ENCODE measurements around the gene DUSP16. TPM values are rescaled to one million over a fixed set of nuclear protein-coding genes. Genes with fewer than 3 reads are reported as not detected.
A peak's percentile ranks its signal among the peaks of the same experiment; 100 is the strongest.
"Not testable (repeated sequence)": the region's sequence is repeated elsewhere in the genome, so short reads cannot be mapped to it uniquely, and the experiment has no call there.

Gene DUSP16
- total RNA-seq, 4 donors from 2014 or later, result 16.2 to 23.2 (median 19.1) TPM

- 67 to 68% methylated on average over 6 of the region's 6 CpGs for WGBS, 2 donors
- Histone ChIP-seq H3K4me1 (peaks cover 0 to 12% (median 8%) of the 10 kb centered on the region in 4 donors), H3K27me3 (no peaks in the 10 kb centered on the region), H3K27ac (no peak overlapping the region), H3K9me3 (no peaks in the 10 kb centered on the region), H3K36me3 (peaks cover 0 to 4% (median 0%) of the 10 kb centered on the region in 3 donors), H3K4me3 (no peak overlapping the region)
- TF ChIP-seq, protein P1, sequence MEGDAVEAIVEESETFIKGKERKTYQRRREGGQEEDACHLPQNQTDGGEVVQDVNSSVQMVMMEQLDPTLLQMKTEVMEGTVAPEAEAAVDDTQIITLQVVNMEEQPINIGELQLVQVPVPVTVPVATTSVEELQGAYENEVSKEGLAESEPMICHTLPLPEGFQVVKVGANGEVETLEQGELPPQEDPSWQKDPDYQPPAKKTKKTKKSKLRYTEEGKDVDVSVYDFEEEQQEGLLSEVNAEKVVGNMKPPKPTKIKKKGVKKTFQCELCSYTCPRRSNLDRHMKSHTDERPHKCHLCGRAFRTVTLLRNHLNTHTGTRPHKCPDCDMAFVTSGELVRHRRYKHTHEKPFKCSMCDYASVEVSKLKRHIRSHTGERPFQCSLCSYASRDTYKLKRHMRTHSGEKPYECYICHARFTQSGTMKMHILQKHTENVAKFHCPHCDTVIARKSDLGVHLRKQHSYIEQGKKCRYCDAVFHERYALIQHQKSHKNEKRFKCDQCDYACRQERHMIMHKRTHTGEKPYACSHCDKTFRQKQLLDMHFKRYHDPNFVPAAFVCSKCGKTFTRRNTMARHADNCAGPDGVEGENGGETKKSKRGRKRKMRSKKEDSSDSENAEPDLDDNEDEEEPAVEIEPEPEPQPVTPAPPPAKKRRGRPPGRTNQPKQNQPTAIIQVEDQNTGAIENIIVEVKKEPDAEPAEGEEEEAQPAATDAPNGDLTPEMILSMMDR (IDR thresholded peaks at IDR 0.05), result no peak
- no peak for TF ChIP-seq EP300 (IDR thresholded peaks at IDR 0.05)
- no peak for TF ChIP-seq POLR2A (IDR thresholded peaks at IDR 0.05)
- no peak for DNase-seq (ENCODE audit: low spot score in 2 of 2)
Observed at GRCh38 chr12:12528361-12529270, 34.0 kb downstream of the DUSP16 start.

- no peak overlapping the region for H3K4me3 ChIP-seq
- WGBS, 2 donors, result 90 to 96% methylated on average over 5 of the region's 5 CpGs
- peaks cover 0 to 6% (median 3%) of the 10 kb centered on the region in 4 donors for H3K4me1 ChIP-seq
- H3K36me3 ChIP-seq, result peaks cover 0 to 4% (median 0%) of the 10 kb centered on the region in 3 donors
- DNase-seq (ENCODE audit: low spot score in 2 of 2), result no peak
- no peaks in the 10 kb centered on the region for H3K9me3 ChIP-seq
- TF ChIP-seq POLR2A (IDR thresholded peaks at IDR 0.05) (no peak), EP300 (IDR thresholded peaks at IDR 0.05) (no peak)
- TF ChIP-seq, protein P1 (IDR thresholded peaks at IDR 0.05), result no peak
- no peak overlapping the region for H3K27ac ChIP-seq
- no peaks in the 10 kb centered on the region for H3K27me3 ChIP-seq
Observed at GRCh38 chr12:12527820-12528296, 34.8 kb downstream of the DUSP16 start.

- Histone ChIP-seq H3K27me3 (no peaks in the 10 kb centered on the region), H3K9me3 (no peaks in the 10 kb centered on the region), H3K27ac (no peak overlapping the region), H3K4me1 (peaks cover 0 to 24% (median 3%) of the 10 kb centered on the region in 4 donors), H3K4me3 (no peak overlapping the region), H3K36me3 (peaks cover 0 to 3% (median 0%) of the 10 kb centered on the region in 3 donors)
- DNase-seq (ENCODE audit: low spot score in 2 of 2), result no peak
- no peak for TF ChIP-seq POLR2A (IDR thresholded peaks at IDR 0.05)
- TF ChIP-seq, protein P1 (IDR thresholded peaks at IDR 0.05), result no peak
- no peak for TF ChIP-seq EP300 (IDR thresholded peaks at IDR 0.05)
Observed at GRCh38 chr12:12524128-12524527, 38.5 kb downstream of the DUSP16 start.

GRCh38 chr12:12523229-12523628 lies 39.4 kb downstream of the DUSP16 start:
- Histone ChIP-seq H3K9me3 (no peaks in the 10 kb centered on the region), H3K27me3 (no peaks in the 10 kb centered on the region)

DNA sequence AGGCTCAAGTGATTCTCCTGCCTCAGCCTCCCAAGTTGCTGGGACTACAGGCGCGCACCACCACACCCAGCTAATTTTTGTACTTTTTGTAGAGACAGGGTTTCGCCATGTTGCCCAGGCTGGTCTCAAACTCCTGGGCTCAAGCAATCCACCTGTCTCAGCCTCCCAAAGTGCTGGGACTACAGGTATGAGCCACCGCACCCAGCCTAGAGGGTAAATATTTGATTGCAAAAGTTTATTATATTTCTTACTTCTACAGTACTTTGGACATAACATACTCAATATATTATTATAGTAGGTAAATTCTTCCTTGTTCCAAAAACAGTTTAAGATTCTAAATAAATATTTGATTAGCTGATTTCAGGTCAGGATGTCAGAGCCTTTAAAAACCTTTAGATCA lies 40.0 kb downstream of the DUSP16 start:
- not testable (repeated sequence) for H3K36me3 ChIP-seq; DNase-seq (ENCODE audit: low spot score in 2 of 2); H3K4me3 ChIP-seq; H3K27me3 ChIP-seq; H3K9me3 ChIP-seq
- Histone ChIP-seq H3K27ac (peak overlapping the region in 1 of 4 donors; percentile 69), H3K4me1 (peaks cover 0 to 34% (median 5%) of the 10 kb centered on the region in 4 donors)
- 94 to 95% methylated on average over 4 of the region's 4 CpGs for WGBS, 2 donors

More at GRCh38 chr12:12523229-12523628, 39.4 kb downstream of the DUSP16 start:
- peaks cover 0 to 6% (median 0%) of the 10 kb centered on the region in 3 donors for H3K36me3 ChIP-seq
- no peak for DNase-seq (ENCODE audit: low spot score in 2 of 2)
- TF ChIP-seq EP300 (IDR thresholded peaks at IDR 0.05) (no peak), POLR2A (IDR thresholded peaks at IDR 0.05) (no peak)
- TF ChIP-seq, protein P1 (IDR thresholded peaks at IDR 0.05), result no peak
- peaks cover 0 to 31% (median 5%) of the 10 kb centered on the region in 4 donors for H3K4me1 ChIP-seq
- no peak overlapping the region for H3K4me3 ChIP-seq
- H3K27ac ChIP-seq, result no peak overlapping the region

All from tibial nerve (tissue), 4 donors.